HG03460 (cell line): ENCODE results near the gene MDM4.
A peak's percentile ranks its signal among the peaks of the same experiment; 100 is the strongest.
"Not testable (repeated sequence)": the region's sequence is repeated elsewhere in the genome, so short reads cannot be mapped to it uniquely, and the experiment has no call there.

Experiments
- ATAC-seq: cut with Tn5 transposase; IDR thresholded peaks from one replicate; pipeline ENCODE4 v1.9.1; 2021; ENCODE audit not compliant: unreplicated experiment

MDM4 gene, protein sequence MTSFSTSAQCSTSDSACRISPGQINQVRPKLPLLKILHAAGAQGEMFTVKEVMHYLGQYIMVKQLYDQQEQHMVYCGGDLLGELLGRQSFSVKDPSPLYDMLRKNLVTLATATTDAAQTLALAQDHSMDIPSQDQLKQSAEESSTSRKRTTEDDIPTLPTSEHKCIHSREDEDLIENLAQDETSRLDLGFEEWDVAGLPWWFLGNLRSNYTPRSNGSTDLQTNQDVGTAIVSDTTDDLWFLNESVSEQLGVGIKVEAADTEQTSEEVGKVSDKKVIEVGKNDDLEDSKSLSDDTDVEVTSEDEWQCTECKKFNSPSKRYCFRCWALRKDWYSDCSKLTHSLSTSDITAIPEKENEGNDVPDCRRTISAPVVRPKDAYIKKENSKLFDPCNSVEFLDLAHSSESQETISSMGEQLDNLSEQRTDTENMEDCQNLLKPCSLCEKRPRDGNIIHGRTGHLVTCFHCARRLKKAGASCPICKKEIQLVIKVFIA

DNA sequence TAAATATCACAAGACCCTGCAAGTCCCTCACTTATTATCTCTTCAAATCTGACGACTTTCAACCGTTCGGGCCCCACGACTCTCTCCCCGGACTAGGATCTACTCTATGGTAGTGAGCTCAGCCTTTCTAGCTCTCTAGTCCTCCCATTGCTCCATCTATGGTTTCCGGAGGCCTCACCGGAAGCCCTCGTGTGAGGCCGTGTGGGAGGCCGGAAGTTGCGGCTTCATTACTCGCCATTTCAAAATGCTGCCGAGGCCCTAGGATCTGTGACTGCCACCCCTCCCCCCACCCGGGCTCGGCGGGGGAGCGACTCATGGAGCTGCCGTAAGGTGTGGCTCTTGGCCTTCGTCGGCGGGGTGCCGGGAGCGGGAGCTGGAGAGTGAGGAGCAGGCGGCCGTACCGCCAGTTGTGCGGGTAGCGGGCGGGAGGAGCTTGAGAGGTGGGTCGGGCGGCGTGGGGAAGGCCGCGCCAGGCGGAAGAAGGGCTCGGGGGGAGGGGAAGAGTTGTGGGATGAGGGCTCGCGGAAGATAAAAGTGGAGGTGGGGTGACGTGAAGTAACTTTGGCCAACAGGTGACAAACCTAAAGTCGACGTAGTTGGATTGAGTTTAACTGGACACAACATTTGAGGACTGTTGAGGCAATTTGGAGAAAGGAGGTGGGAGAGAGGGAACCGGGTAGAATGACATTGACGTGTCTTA lies at the start of gene MDM4:
TSS of gene MDM4 (plus strand) at position 227 of the 700 bp plus-strand sequence. CDS start 9,113 bp downstream, outside the sequence.
- ATAC-seq, result peak; percentile 75

DNA sequence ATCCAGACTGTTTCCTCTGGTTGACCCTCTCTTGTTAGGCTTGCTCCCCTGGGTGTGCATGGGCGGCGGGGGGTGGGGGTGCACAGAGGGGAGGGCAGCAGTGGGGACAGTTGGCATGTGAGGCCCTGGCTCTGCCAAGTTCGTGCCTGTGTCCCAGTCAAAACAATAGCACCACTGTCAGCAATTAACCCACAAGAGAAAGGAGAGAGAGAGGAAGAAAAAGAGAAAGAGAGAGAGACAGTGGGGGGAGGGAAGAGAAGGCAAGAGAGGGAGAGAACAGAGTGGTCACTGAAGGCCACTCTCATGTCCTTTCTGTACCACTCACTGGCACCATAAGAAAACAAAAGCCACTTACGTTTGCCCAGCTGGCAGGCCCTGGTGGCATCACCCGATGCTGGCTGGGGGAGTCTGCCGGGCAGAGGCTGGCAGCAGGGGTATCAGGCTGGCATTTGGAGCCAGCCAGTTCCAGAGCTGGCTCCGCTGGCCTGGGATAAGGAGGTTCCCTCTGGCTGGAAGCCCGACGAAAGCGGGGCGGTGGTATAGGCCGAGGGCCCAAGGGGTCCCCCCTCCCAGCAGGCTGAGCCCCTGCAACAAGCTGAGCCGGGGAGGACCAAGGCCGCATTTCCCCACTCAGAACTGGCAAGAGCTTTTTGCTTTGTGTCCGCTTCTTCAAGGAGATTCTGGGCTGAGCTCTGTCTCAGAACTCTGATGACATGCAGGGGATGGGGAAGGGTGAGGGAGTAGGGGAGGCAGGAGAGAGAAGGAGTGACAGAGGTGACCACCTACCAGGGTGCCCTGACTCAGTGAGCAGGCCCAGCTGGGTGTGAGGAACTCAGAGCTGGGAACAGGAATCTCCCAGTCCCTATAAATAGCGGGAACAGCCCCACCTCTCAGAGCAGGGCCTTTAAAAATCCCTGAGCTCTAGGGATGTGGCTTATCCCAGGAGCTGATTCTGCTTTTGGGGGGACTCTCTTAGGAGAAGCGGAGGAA lies 49.5 kb upstream of the MDM4 start:
- no peak for ATAC-seq

DNA sequence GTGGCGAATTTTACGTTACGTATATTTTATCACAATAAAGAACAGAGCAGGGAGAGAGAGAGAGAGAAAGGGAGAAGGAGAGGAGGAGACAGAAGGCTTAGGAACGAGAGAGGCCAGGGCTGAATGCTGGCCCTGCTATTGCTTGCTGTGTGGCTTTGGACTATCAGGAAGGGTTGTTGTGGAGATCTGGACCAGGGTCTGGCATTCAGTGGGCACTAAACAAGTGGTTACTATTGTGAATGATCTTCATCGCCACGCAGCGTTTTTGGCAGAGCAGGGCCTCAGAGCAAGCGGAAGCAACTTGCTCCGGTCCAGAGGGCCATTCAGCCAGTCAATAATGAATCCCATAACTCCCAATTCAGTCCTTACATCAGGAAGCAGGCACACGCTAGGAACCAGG lies 48.0 kb upstream of the MDM4 start:
- ATAC-seq, result no peak

DNA sequence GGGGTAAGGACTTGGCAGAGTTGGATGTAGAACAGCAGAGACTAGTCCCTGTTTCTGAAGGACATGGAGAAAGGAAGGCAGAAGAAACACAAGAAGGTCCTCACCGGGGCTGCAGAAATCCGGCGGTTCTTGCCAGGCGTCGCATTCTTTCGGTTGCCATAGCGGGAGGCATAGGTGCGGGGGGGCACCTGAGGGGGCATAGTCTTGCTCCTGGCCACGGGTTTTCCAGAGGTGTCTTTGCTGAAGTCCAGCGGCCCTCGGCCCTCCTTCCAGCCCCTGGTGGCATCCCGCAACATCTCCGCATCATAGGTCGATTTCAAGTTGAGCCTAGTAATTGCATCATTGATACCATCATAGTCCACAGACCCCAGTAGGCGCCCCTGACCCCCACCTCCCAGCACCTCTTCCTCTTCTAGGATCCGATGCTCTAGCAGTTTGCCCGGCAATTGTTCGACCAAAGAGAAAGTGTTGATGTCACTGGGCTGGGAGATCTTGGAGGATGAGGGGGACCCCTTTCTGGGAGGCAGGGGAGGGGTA lies 47.4 kb upstream of the MDM4 start:
- ATAC-seq, result no peak

DNA sequence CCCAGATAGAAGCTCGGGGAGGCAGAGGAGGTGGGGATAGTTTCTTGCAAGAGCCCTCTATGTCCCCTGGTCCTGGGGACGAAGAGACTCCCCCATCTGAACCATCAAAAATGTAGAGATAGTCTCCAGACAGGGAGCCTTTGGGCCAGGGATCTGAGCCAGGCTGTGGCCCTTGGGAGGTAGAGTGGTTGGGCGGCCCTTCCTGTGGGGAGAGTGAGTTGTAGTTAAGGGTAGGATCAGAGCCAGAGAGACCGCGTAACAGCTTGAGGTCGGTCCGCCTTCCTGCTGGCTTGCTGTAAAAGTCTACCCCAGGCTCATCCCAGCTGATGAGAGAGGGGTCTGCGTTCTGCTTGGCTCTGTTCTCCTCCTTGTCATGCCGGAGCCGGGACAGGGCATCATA lies 46.9 kb upstream of the MDM4 start:
- ATAC-seq, result no peak

DNA sequence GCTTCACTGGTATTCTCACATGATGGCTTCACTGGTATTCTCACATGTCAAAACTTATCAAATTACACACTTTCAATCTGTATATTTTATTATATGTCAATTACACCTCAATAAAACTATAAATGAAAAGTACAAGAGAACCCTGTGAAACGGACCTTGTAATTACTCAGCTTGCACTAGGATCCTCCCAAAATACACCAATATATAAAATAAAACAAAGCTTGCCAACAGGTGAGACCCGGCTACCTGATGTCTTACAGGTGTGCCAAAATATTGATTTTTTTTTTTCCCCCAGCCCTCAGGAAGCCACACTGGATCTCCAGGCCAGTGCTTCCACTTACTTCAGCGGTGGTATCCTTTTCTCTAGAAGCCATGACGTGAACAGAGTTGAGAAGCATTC lies 44.5 kb upstream of the MDM4 start:
- ATAC-seq, result no peak

DNA sequence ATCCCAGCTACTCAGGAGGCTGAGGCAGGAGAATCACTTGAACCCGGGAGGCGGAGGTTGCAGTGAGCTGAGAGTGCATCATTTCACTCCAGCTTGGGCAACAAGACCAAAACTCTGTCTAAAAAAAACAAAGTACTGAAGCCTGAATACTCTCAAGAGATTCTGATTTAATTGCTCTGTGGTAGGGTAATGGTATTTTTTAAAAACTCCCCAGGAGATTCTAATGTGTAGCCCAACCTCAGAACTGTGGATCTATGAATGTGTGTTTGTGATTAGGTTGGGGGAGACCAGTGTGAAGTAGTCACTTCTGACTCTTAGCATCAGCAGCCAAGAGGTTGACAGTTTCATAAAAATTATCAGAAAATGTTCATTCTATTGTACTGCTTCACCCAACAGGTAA lies 43.5 kb upstream of the MDM4 start:
- ATAC-seq, result no peak

DNA sequence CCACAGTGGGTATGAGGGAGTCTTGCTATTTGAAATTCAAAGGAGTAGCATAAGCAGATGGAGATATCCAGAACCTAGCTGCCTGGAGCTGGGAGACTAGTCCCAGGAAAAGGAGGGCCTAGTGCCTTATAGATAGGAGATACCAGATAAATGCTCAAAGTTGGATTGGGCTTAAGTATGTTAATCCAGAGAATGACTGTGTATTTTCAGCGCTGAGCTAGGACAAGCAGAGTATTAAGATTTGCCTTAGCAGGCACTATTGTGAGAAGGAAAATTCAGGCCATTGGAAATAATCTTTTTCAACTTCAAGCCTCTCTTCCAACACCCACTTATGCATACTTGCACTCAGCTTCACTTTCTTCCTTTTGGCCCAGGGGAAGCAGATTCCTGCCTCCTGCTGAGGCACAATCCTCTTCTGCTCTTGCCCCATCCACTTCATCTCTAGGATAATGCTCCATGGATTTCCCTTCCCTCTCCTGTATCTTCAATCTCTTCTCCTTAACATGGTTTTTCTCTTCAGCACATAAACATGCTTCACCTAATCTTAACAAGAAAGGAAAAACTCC lies 42.7 kb upstream of the MDM4 start:
- ATAC-seq, result no peak

DNA sequence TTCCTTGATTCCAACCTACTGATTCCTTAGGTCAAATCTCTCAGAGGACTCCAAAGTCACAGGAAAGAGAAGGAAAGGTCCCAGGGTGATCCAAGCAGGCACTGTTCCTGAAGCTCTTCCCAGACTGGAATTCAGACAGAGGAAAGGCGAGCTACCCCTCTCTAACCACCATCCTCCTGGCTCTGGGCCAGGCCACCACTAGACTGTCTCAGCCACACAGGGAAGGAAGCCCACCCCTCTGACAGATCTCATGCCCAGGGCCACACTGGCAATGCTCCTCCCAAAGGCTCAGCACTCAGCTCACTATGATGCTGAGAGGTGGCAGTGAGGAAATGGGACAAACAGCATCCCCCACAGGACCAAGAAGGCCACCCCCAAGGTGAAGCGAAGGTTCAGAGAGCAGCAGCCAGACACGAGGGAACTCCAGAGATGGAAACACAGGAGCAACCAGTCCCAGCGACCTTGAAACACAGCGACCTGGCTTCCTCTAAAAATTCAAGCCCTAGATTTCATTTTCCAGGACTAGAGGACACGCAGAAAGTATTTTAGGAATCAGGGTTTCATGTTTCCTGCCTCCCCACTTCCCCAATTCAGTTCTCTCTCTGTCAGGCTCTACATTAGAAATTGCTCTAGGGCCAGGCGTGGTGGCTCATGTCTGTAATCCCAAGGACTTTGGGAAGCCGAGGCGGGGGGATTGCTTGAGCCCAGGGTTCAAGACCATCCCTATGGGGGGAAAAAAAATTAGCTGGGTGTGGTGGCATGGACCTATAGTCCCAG lies 40.4 kb upstream of the MDM4 start:
- no peak for ATAC-seq

DNA sequence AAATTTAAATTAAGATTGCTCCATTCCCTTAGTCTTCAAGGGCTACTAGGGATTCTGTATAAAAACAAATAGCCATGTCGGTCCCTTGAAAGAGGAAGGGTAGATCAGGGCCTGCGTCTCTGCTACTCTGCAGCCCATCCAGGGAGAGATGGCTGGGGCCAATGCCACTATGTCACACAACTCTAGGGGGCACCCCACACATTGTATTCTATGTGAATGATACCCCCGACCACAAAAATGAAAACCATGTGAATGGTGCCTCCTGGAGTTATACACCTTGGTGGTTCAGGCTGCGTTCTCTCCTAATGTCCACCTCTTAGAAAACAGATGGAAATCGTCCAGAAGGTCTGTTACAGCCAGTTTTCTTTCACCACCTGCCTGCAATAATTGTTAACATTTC lies 39.6 kb upstream of the MDM4 start:
- ATAC-seq, result no peak

DNA sequence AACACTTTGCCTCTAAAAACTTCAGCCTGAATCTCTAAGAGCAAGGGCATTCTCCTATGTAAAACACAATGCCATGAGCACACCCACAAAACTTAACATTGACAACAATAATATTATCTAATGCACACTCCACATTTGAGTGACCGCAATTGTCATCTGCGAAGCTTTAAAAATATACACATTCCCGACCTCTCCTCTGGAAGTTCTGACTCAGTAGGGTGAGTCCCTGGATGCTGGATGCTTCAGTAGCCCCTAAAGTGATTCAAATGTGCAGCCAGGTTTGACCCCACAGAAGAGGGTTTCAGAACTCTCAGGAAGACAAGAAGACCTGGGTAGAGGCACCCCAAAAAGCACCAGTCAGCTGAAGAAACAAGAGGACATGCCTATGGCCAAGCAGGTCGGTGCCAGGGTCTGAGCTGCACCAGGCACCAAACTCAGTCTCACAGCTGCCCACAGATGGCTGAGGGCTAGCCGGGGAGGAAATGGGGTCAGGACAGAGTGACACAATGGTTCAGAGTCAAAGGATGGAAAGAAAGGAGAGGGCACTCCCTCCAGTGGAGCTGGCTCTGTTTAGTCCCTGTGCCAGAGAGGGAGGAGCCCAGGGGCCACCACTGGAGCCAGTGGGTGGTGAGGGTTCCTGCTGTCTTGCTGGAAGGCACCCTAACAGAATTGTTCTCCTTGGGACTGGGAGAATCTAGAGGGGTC lies 39.0 kb upstream of the MDM4 start:
- no peak for ATAC-seq

DNA sequence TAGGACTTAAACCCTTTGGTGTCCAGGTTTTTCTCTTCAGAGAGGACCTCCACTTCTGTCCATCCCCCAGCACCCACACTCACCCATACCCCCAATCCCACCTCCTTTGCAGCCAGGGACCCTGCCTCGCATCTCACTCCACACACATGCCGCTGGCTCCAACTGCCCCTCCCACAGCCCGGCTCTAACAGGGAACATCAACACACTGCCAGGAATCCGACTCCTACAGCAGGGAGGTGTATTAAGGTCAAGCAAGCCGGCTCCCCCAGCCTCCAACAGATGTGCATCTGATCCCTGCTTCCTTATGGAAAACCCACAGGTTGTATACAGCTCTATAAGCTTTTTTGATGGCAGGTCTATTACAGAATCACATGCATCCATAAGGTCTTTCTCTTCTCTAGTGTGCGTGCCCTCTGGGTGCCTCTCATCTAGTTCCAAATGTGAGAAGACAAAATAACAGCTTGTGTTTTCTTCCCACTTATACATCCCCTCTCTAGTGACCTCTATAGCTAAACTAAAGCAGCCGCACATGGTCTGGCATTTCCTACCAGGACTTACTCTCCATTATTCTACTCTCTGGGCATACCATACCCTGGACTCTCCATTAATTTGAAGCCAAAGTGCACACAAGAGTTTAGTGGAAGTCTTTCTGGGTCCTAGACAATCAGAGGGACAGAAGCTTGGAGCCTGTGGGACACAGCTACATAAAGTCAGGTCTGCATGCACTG lies 37.9 kb upstream of the MDM4 start:
- no peak for ATAC-seq

DNA sequence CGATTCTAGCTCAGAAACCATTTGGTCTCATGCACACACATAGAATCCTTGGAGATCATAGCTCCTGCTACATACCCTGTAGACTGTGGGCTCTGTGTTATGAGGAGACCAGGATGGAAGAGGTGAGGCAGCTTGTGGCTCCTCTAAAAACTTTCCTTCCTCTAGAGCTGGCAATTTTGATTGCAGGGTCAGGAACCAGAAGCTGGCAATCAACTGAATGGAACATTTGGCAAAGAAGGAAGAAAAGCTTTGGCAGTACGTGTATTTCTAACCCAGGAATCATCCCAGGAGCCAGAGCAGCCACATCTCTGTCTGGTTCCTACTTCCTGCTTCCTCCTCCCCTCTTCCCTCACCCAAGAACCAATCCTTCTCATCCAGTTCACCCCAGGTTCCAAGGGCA lies 37.3 kb upstream of the MDM4 start:
- no peak for ATAC-seq

DNA sequence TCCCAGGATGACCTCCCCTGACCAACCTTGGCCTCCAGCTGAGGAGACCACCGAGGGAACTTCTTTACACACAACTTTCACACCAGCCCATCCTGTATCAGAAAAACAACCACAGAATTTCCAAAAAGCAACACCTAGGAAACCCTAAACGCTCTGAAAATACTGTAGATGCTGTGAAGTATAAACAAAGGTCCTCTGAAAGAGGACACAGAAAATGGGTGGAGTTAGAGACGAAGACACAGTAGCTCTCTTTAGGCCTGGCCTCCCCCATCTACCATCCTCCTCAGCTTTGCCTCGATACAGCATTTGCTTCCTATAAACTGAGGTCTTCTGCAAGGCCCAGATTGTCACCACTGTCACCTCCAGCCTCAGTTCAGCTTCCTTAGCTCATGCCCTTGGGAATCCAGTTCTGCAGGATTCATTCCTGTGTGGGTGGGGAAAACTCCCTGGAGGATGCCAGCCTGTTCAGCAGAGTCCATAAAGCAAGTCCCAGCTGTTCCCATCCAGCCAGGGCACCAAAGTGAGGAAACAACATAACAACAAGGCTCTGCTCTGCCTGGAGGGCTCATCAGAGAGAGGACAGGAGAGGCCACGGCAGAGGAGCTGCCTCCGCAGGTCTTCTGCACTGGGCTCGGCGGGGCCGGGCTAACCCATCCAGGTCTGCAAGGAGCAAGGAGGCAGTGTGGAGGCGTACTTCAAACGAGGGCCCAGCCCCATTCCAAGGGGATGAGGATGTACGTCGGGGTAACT lies 36.6 kb upstream of the MDM4 start:
- no peak for ATAC-seq

DNA sequence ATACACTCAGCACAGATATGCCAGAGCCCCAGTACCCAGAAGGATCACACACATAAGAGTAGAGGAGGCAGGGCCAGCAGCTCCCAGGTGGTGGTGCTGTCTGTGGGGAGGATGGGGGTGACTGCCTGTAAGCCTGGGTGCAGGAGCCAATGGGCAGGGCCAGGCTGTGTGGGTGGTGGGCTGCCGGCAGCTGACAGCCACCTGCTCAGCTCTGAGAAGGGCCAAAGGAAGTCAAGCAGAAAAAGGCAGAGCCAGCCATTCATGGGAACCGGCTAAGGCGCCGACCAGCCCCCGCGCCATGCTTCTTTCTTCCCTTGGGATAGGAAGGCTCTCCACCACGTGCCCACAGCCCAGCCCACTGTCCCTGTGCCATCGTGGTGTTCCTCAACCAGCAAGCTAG lies 35.7 kb upstream of the MDM4 start:
- peak; percentile 60 for ATAC-seq

DNA sequence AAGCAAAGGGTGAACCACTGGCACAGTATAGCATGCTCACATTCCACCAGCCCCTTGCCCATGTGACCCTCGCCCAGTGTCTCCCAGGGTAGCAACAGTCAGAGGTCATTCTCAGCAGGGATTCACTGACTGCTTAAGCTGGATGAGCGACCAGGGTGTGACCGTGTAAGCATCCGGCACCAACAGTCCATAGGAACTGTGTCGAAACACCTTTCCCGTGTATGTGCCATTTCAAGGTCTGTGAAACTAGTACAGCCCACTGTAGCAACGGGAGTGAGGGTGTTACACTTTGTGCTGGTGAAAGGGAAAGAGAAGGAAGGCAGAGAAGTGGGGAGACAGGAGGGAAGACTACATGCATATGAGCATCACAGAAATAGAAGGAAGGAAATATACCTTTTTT lies 32.4 kb upstream of the MDM4 start:
- no peak for ATAC-seq

DNA sequence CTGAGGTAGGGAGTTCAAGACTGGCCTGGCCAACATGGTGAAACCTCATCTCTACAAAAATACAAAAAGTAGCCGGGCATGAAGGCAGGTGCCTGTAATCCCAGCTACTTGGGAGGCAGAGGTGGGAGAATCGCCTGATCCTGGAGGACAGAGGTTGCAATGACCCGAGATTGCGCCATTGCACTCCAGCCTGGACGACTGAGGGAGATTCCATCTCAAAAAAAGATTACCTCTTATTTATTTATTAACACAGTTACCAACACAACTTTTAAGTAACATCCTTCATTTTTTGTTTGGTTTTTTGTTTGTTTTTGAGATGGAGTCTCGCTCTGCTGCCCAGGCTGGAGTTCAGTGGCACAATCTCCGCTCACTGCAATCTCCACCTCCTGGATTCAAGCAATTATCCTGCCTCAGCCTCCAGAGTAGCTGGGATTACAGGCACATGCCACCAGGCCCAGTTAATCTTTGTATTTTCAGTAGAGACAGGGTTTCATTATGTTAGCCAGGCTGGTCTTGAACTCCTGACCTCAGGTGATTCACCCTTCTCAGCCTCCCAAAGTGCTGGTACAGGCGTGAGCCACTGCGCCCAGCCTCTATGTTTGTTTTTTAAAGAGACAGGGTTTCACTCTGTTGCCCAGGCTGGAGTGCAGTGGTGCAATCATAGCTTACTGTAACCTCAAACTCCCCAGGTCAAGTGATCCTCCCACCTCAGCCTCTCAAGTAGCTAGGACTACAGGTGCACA lies 29.5 kb upstream of the MDM4 start:
- ATAC-seq, result not testable (repeated sequence)
